Left lung (tissue), 10 donors: Measurements from ENCODE around the gene PRODH. TPM values are rescaled to one million over a fixed set of nuclear protein-coding genes. Genes with fewer than 3 reads are reported as not detected.
"Not testable (repeated sequence)": the region's sequence is repeated elsewhere in the genome, so short reads cannot be mapped to it uniquely, and the experiment has no call there.

ENCODE experiments used
- ATAC-seq: fragments of 200-7000 bp; cut with Tn5 transposase; one replicate; pipeline ENCODE4 v1.9.1; 2020; ENCODE audit warnings: moderate library complexity
- DNase-seq, 4 donors: peaks; one replicate each; pipeline ENCODE4 v3.0.0-alpha.2; 2013 to 2020
- H3K27ac ChIP-seq, 2 donors: fragments of 200-600 bp; sonication (generic) in 1 of 2; one replicate each; pipeline versions ENCODE4 v1.5.0 to v1.8.0; 2020 to 2021
- H3K27me3 ChIP-seq, 2 donors: fragments of 200-600 bp; sonication (generic) in 1 of 2; one replicate each; pipeline versions ENCODE4 v1.5.0 to v1.8.0; 2020 to 2021
- H3K36me3 ChIP-seq, 2 donors: fragments of 200-600 bp; sonication (generic) in 1 of 2; one replicate each; pipeline versions ENCODE4 v1.5.0 to v1.8.0; 2020 to 2021
- H3K4me1 ChIP-seq, 2 donors: fragments of 200-600 bp; one replicate each; pipeline ENCODE4 v1.8.0; 2021
- H3K4me3 ChIP-seq, 2 donors: fragments of 200-600 bp; sonication (generic) in 1 of 2; one replicate each; pipeline versions ENCODE4 v1.5.0 to v1.8.0; 2020 to 2021; ENCODE audit warnings: mild to moderate bottlenecking in 1 of 2
- H3K9me3 ChIP-seq, 2 donors: fragments of 200-600 bp; sonication (generic) in 1 of 2; one replicate each; pipeline versions ENCODE4 v1.5.0 to v1.8.0; 2020 to 2021
- CTCF ChIP-seq, 2 donors: fragments of 200-600 bp; sonication (generic) in 1 of 2; IDR thresholded peaks; one replicate each; pipeline versions ENCODE4 v1.5.0 to v1.8.0; 2021; ENCODE audit warnings: antibody characterized with exemption in 2 of 2
- intact Hi-C, 2 donors: fragments of 100-400 bp; cut with DNase I; formaldehyde crosslinking; loops; one replicate each; pipeline versions ENCODE4 v1.11.2 to v1.14.2; 2022
- polyA plus RNA-seq, 6 donors: library from polyadenylated mRNA; unstranded; fragments of 120-200 nt; gene quantifications; one replicate each; pipeline ENCODE4 v1.2.1, GENCODE V29; 2013; ENCODE audit not compliant: insufficient read length in 6 of 6
- total RNA-seq, 2 donors: library from RNA; stranded (reverse); fragmentation: NEBNext Ultra II Directional; extraction: Animal tissue kit (Norgen Biotek cat#: 25700); gene quantifications; one replicate each; pipeline ENCODE4 v1.2.1, GENCODE V29; 2021
- donor health status: DM: no; HTN: yes; CAD: no.
- donor health status: DM: no; HTN: no; CAD: no.

Gene PRODH
- total and polyA plus RNA-seq, 8 donors = 17.2 to 77.9 (median 46.5) TPM

GRCh38 chr22:18925368-18926064 is 10.6 kb downstream of the PRODH start:
- Histone ChIP-seq H3K27me3 (no peaks in the 10 kb centered on the region), H3K9me3 (no peaks in the 10 kb centered on the region), H3K27ac (no peak overlapping the region), H3K4me3 (no peak overlapping the region), H3K4me1 (no peaks in the 10 kb centered on the region), H3K36me3 (no peaks in the 10 kb centered on the region)
- DNase-seq (no peak), ATAC-seq (no peak)
- TF ChIP-seq CTCF (IDR thresholded peaks at IDR 0.05) = no peak
- intact Hi-C loops = no loop called here

GRCh38 chr22:18920257-18920902 is 15.7 kb downstream of the PRODH start:
- DNase-seq, ATAC-seq: not testable (repeated sequence)

DNA sequence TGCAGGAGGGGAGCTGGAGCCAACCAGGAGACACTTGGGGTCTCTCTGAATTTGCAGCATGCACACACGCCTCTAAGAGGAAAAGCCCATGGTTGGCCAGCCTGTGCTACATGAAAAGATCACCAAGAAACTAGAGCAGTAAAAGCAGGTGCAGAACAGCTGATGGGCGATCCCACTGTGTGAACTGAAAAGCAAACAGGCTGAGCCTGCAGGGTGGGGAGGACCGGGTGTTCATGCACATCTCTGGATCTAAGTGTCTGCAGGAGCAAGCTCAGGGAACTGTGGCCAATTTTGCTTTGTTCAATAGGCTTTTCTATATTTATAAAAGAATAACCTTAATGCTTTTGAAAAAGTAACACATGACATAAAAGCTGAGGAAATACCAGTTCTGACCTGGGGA is 18.3 kb downstream of the PRODH start:
- H3K36me3 ChIP-seq, H3K4me3 ChIP-seq, H3K27ac ChIP-seq, H3K27me3 ChIP-seq, ATAC-seq, H3K4me1 ChIP-seq, DNase-seq, intact Hi-C loops, H3K9me3 ChIP-seq: not testable (repeated sequence)

More at GRCh38 chr22:18920257-18920902, 15.7 kb downstream of the PRODH start:
- H3K4me1 ChIP-seq, H3K36me3 ChIP-seq, H3K27me3 ChIP-seq, H3K9me3 ChIP-seq, intact Hi-C loops, H3K27ac ChIP-seq, H3K4me3 ChIP-seq: not testable (repeated sequence)

DNA sequence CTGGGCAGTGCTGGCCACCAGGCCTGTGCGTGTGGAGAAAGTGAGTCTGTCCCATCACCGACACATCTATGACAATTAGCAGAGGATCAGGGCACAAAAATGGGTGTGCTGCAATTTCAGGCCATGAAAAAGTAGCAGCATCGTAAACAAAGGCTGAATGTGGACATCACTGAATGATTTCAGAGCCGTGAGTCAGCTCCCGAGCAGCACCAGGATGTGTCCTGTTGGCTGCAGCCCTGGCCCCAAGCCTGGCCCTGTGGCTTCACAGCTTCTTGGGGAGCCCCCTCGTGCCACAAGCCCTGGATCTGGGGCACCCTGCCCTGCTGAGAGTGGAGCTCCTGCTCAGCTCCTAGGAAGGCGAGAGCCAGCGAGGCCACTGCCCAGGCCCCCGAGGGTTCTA is 20.5 kb downstream of the PRODH start:
- intact Hi-C loops, DNase-seq: not testable (repeated sequence)

DNA sequence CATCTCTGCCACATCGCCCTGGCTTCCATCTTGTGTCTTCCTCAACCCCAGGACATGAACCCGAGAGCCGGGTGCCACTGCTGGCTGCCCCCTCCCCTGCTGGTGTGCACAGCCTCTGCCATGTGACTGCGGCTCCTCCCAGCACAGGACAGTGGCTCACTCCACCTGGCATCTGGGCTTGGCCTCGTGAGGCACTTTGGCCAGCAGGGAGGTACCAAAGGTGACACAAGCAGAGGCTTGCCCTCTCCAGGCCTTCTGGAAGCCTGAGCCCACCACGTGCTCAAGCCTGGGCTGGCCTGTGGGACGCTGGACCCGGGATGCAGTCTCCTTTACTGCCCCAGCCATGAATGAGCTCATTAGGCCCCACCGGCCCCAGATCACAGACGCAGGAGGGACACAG is 21.5 kb downstream of the PRODH start:
- H3K27ac ChIP-seq, ATAC-seq, H3K36me3 ChIP-seq, H3K9me3 ChIP-seq, H3K27me3 ChIP-seq, H3K4me1 ChIP-seq, intact Hi-C loops, DNase-seq, H3K4me3 ChIP-seq: not testable (repeated sequence)

More for the DNA sequence above, 20.5 kb downstream of the PRODH start:
- not testable (repeated sequence) for H3K9me3 ChIP-seq, H3K27ac ChIP-seq, H3K4me1 ChIP-seq, H3K27me3 ChIP-seq, H3K4me3 ChIP-seq, H3K36me3 ChIP-seq, ATAC-seq

DNA sequence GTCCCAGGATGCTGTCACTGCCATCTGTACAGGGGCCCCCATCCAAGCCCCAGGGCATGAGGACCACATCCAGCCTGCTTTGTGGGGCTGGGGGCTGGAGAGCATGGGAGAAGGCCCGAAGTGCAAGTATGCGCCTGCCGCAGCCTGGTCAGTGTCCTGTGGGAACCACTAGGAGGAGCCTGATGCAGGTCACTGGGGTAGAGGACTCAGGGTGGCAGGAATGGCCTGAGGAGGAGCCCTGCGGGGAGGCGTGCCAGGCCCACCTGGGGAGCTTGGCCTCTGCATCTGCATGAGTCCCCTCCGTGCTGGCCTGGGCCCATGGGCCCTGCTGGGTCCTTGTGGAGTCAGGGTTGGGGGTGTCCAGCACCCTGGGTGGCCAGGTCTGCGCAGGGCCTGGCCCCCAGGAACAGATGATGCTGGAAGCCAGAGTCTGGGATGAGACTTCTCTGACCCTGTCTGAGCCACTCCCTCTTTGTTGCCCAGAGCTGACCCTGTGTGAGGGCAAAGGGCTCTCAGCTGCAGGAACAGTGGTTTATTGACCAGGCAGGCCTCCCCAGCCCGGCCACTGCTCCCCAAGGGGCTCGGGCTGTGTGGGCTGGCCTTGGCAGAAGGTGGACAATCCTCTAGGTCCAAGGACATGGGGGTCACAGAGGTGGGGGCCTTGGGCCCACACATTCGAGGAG is 23.7 kb downstream of the PRODH start:
- intact Hi-C loops, H3K4me3 ChIP-seq, H3K9me3 ChIP-seq, H3K36me3 ChIP-seq, H3K27ac ChIP-seq, H3K4me1 ChIP-seq, DNase-seq, H3K27me3 ChIP-seq: not testable (repeated sequence)
- peak; percentile 27 for ATAC-seq

DNA sequence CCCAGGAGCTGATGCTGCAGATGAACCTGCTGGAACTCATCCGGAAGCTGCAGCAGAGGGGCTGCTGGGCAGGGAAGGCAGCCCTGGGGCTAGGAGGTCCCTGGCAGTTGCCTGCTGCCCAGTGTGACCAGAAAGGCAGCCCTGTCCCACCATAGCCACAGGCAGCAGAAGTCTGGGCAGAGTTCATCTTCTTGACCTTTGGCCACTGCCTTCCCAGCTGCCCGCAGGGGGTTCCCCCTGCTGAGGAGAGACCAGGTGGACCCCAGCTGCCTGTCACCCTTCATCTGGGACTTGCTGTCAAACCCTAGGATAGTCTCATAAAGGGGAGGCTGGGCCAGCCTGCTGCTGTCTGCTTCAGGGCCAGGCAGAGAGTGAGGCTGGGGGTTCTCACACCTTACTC is 24.6 kb downstream of the PRODH start:
- not testable (repeated sequence) for DNase-seq, H3K36me3 ChIP-seq

DNA sequence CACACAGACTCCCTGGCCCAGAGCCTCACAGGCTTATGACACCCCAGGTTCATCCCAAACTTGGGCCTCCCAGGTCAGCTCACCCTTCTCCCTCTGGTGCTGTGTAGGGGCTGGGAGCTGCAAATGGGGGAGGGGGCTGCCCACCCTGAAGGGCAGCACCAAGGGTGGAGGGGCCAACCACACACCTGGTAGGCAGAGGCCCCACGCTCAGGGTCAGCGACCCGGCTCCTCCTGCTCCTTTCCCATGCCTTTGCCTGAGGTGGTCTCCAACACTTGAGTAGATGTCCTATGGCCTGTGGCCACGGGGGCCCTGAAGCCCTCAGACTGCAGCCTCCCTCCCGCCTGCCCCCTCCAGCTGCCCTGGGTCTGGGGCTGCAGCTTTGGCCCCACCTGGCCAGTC is 26.5 kb downstream of the PRODH start:
- H3K4me1 ChIP-seq = no peaks in the 10 kb centered on the region
- H3K27me3 ChIP-seq = no peaks in the 10 kb centered on the region
- no peak overlapping the region for H3K27ac ChIP-seq
- H3K36me3 ChIP-seq = no peaks in the 10 kb centered on the region
- intact Hi-C loops = no loop called here
- no peaks in the 10 kb centered on the region for H3K9me3 ChIP-seq
- no peak overlapping the region for H3K4me3 ChIP-seq
- no peak for TF ChIP-seq CTCF (IDR thresholded peaks at IDR 0.05)
- ATAC-seq = no peak
- DNase-seq = no peak

More for the DNA sequence above, 24.6 kb downstream of the PRODH start:
- H3K4me1 ChIP-seq, H3K27me3 ChIP-seq, H3K9me3 ChIP-seq, H3K27ac ChIP-seq, H3K4me3 ChIP-seq, intact Hi-C loops, ATAC-seq: not testable (repeated sequence)
